Adipocyte (in vitro differentiated cells): ENCODE measurements around the gene PPP1R11.
"Not testable (repeated sequence)": the region's sequence is repeated elsewhere in the genome, so short reads cannot be mapped to it uniquely, and the experiment has no call there.

Source experiments
- DNase-seq: peaks from one replicate; pipeline ENCODE4 v3.0.0-alpha.2; 2015; ENCODE audit warnings: low read depth
- H3K27me3 ChIP-seq: replicated peaks from 2 replicates; pipeline ENCODE4 v1.7.0; 2013; ENCODE audit warnings: mild to moderate bottlenecking, low read length, moderate library complexity; ENCODE audit not compliant: control insufficient read depth, insufficient read depth
- H3K36me3 ChIP-seq: 2 replicates; pipeline ENCODE4 v1.7.0; 2013; ENCODE audit warnings: low read length, mild to moderate bottlenecking, moderate library complexity; ENCODE audit not compliant: control insufficient read depth, insufficient read depth, severe bottlenecking
- H3K4me1 ChIP-seq: 2 replicates; pipeline ENCODE4 v1.7.0; 2013; ENCODE audit warnings: mild to moderate bottlenecking, low read length, moderate library complexity; ENCODE audit not compliant: control insufficient read depth, insufficient read depth
- H3K4me3 ChIP-seq: 2 replicates; pipeline ENCODE4 v1.7.0; 2013; ENCODE audit warnings: mild to moderate bottlenecking, low read length, moderate library complexity
- H3K9ac ChIP-seq: 2 replicates; pipeline ENCODE4 v1.7.0; 2013; ENCODE audit warnings: mild to moderate bottlenecking, low read length, moderate library complexity
- H3K9me3 ChIP-seq: 2 replicates; pipeline ENCODE4 v1.7.0; 2013; ENCODE audit warnings: mild to moderate bottlenecking, low read length, moderate library complexity; ENCODE audit not compliant: control insufficient read depth

Gene PPP1R11

GRCh38 chr6:30066577-30067459 is at the start of gene PPP1R11:
TSS of gene PPP1R11 (plus strand) at chr6:30067198. CDS start at chr6:30067411, 213 bp downstream.
- peak within 1 kb of the TSS; percentile 91 for H3K4me3 ChIP-seq
- peaks cover 15% of the 10 kb centered on the region for H3K36me3 ChIP-seq
- H3K4me1 ChIP-seq: peaks cover 24% of the 10 kb centered on the region
- peak; percentile 99 for DNase-seq
- peaks cover 4% of the 10 kb centered on the region for H3K27me3 ChIP-seq
- H3K9me3 ChIP-seq: no peaks in the 10 kb centered on the region
- peak within 1 kb of the TSS; percentile 91 for H3K9ac ChIP-seq

GRCh38 chr6:30019819-30020218 is 47.2 kb upstream of the PPP1R11 start:
- H3K27me3 ChIP-seq: no peaks in the 10 kb centered on the region
- H3K36me3 ChIP-seq: peaks cover 12% of the 10 kb centered on the region
- no peaks in the 10 kb centered on the region for H3K4me1 ChIP-seq
- no peak for DNase-seq
- no peaks in the 10 kb centered on the region for H3K9me3 ChIP-seq
- H3K4me3 ChIP-seq: no peak overlapping the region
- no peak overlapping the region for H3K9ac ChIP-seq

GRCh38 chr6:30020626-30021025 is 46.4 kb upstream of the PPP1R11 start:
- H3K36me3 ChIP-seq: peaks cover 12% of the 10 kb centered on the region
- no peak overlapping the region for H3K9ac ChIP-seq
- H3K4me3 ChIP-seq: no peak overlapping the region
- DNase-seq: no peak
- no peaks in the 10 kb centered on the region for H3K9me3 ChIP-seq
- H3K27me3 ChIP-seq: no peaks in the 10 kb centered on the region
- H3K4me1 ChIP-seq: no peaks in the 10 kb centered on the region

- H3K9ac ChIP-seq: no peak overlapping the region
- H3K36me3 ChIP-seq: peaks cover 12% of the 10 kb centered on the region
- no peak for DNase-seq
- H3K9me3 ChIP-seq: no peaks in the 10 kb centered on the region
- H3K4me3 ChIP-seq: no peak overlapping the region
- H3K4me1 ChIP-seq: no peaks in the 10 kb centered on the region
- H3K27me3 ChIP-seq: no peaks in the 10 kb centered on the region
Measured at GRCh38 chr6:30022189-30022588, 44.8 kb upstream of the PPP1R11 start.

GRCh38 chr6:30022712-30023111 is 44.3 kb upstream of the PPP1R11 start:
- not testable (repeated sequence) for DNase-seq, H3K9ac ChIP-seq, H3K9me3 ChIP-seq, H3K4me3 ChIP-seq, H3K27me3 ChIP-seq, H3K4me1 ChIP-seq
- H3K36me3 ChIP-seq: peaks cover 12% of the 10 kb centered on the region

GRCh38 chr6:30025186-30025585 is 41.8 kb upstream of the PPP1R11 start:
- no peak overlapping the region for H3K9ac ChIP-seq

GRCh38 chr6:30029588-30029987 is 37.4 kb upstream of the PPP1R11 start:
- no peak overlapping the region for H3K4me3 ChIP-seq
- H3K27me3 ChIP-seq: no peaks in the 10 kb centered on the region
- H3K36me3 ChIP-seq: no peaks in the 10 kb centered on the region
- peaks cover 14% of the 10 kb centered on the region for H3K4me1 ChIP-seq
- H3K9ac ChIP-seq: no peak overlapping the region
- no peaks in the 10 kb centered on the region for H3K9me3 ChIP-seq
- no peak for DNase-seq

More at GRCh38 chr6:30025186-30025585, 41.8 kb upstream of the PPP1R11 start:
- no peaks in the 10 kb centered on the region for H3K27me3 ChIP-seq
- DNase-seq: no peak
- no peak overlapping the region for H3K4me3 ChIP-seq
- H3K36me3 ChIP-seq: peaks cover 3% of the 10 kb centered on the region
- no peaks in the 10 kb centered on the region for H3K9me3 ChIP-seq
- H3K4me1 ChIP-seq: no peaks in the 10 kb centered on the region

GRCh38 chr6:30031381-30031780 is 35.6 kb upstream of the PPP1R11 start:
- no peak overlapping the region for H3K9ac ChIP-seq
- H3K9me3 ChIP-seq: no peaks in the 10 kb centered on the region
- H3K4me3 ChIP-seq: no peak overlapping the region
- no peaks in the 10 kb centered on the region for H3K27me3 ChIP-seq
- H3K36me3 ChIP-seq: no peaks in the 10 kb centered on the region
- DNase-seq: no peak
- H3K4me1 ChIP-seq: peaks cover 14% of the 10 kb centered on the region

- peaks cover 23% of the 10 kb centered on the region for H3K4me1 ChIP-seq
- not testable (repeated sequence) for H3K9me3 ChIP-seq, H3K27me3 ChIP-seq, H3K4me3 ChIP-seq, H3K9ac ChIP-seq, H3K36me3 ChIP-seq
- peak; percentile 86 for DNase-seq
Measured at GRCh38 chr6:30033440-30033839, 33.6 kb upstream of the PPP1R11 start.

- H3K27me3 ChIP-seq: no peaks in the 10 kb centered on the region
- no peak overlapping the region for H3K4me3 ChIP-seq
- H3K9me3 ChIP-seq: no peaks in the 10 kb centered on the region
- DNase-seq: no peak
- peaks cover 23% of the 10 kb centered on the region for H3K4me1 ChIP-seq
- H3K9ac ChIP-seq: no peak overlapping the region
- H3K36me3 ChIP-seq: no peaks in the 10 kb centered on the region
Measured at GRCh38 chr6:30035784-30036183, 31.2 kb upstream of the PPP1R11 start.

GRCh38 chr6:30037182-30037788 is 29.7 kb upstream of the PPP1R11 start:
- DNase-seq: peak; percentile 65
- Histone ChIP-seq H3K4me1 (peaks cover 28% of the 10 kb centered on the region), H3K9me3 (no peaks in the 10 kb centered on the region), H3K4me3 (no peak overlapping the region), H3K36me3 (no peaks in the 10 kb centered on the region), H3K27me3 (no peaks in the 10 kb centered on the region), H3K9ac (peak overlapping the region; percentile 44)
